MV-4-11 (cell line): ENCODE data around the gene PCDHGC3.
A peak's percentile ranks its signal among the peaks of the same experiment; 100 is the strongest.

Experiments
- DNase-seq: peaks from one replicate; lab custom pipeline; 2025; lab: John Stamatoyannopoulos, UW

Gene PCDHGC3

GRCh38 chr5:141523991-141524390, 48.2 kb downstream of the PCDHGC3 start:
- no peak for DNase-seq

GRCh38 chr5:141524604-141525597, 49.1 kb downstream of the PCDHGC3 start:
- peak; percentile 70 for DNase-seq

GRCh38 chr5:141525653-141526052, 49.9 kb downstream of the PCDHGC3 start:
- DNase-seq: no peak

- no peak for DNase-seq
Measured at GRCh38 chr5:141527426-141527825, 51.7 kb downstream of the PCDHGC3 start.
